HEK293 (cell line): Measurements from ENCODE around the gene NAV2.

Experiments used
- CTCF ChIA-PET: fragments of 350-600 bp; formaldehyde crosslinking; extraction: SDS; loops from one replicate; lab custom pipeline; 2021; ENCODE audit warnings: antibody characterized with exemption; lab: Yijun Ruan, JAX
- POLR2A ChIA-PET: fragments of 300-600 bp; formaldehyde crosslinking; extraction: SDS; loops from one replicate; lab custom pipeline; 2020; ENCODE audit warnings: antibody characterized with exemption, inconsistent platforms; lab: Yijun Ruan, JAX
- H3K27ac ChIP-seq: fragments of 200-500 bp; sonication (Bioruptor generic); 2 replicates; pipeline ENCODE4 v1.5.1; 2014; ENCODE audit warnings: low read depth, low read length, control low read depth, inconsistent platforms; ENCODE audit errors: extremely low read depth
- H3K36me3 ChIP-seq, 2 experiments: fragments of 200-500 bp in 1 of 2; sonication (Bioruptor generic) in 1 of 2; 1 replicate in 1 of 2; 2 replicates in 1 of 2; pipeline ENCODE4 v1.5.1; 2014 to 2017; ENCODE audit warnings: inconsistent platforms in 2 of 2, low read length in 2 of 2; ENCODE audit not compliant: control insufficient read depth in 2 of 2, insufficient read depth in 1 of 2
- H3K4me1 ChIP-seq: fragments of 200-500 bp; sonication (Bioruptor generic); 2 replicates; pipeline ENCODE4 v1.5.1; 2014; ENCODE audit warnings: mild to moderate bottlenecking, low read length, inconsistent platforms; ENCODE audit not compliant: control insufficient read depth, insufficient read depth
- H3K4me3 ChIP-seq: 2 replicates; pipeline ENCODE4 v1.5.1; 2011; ENCODE audit warnings: low read depth, mild to moderate bottlenecking, control low read depth, low read length, moderate library complexity
- H3K9me3 ChIP-seq: fragments of 200-500 bp; sonication (Bioruptor generic); 2 replicates; pipeline ENCODE4 v1.5.1; 2014; ENCODE audit warnings: low read depth, low read length, inconsistent platforms; ENCODE audit not compliant: control insufficient read depth, insufficient read depth
- FEZF1 ChIP-seq: fragments of 450-650 bp; formaldehyde crosslinking; IDR thresholded peaks from 2 replicates; pipeline ENCODE4 v1.5.1; 2016; ENCODE audit warnings: missing biosample characterization, missing genetic modification characterization
- GFI1B ChIP-seq: fragments of 450-650 bp; formaldehyde crosslinking; IDR thresholded peaks from 2 replicates; pipeline ENCODE4 v1.5.1; 2016; ENCODE audit warnings: missing biosample characterization, missing genetic modification characterization
- GLI2 ChIP-seq: fragments of 450-650 bp; formaldehyde crosslinking; IDR thresholded peaks from 2 replicates; pipeline ENCODE4; 2017; ENCODE audit warnings: missing biosample characterization, missing genetic modification characterization, low read depth, borderline replicate concordance
- MYNN ChIP-seq: fragments of 450-650 bp; formaldehyde crosslinking; IDR thresholded peaks from 2 replicates; pipeline ENCODE4 v1.5.1; 2016; ENCODE audit warnings: missing biosample characterization, missing genetic modification characterization, borderline replicate concordance
- OSR2 ChIP-seq: fragments of 450-650 bp; formaldehyde crosslinking; IDR thresholded peaks from 2 replicates; pipeline ENCODE4 v1.5.1; 2016; ENCODE audit warnings: missing biosample characterization, missing genetic modification characterization
- OVOL3 ChIP-seq: fragments of 450-650 bp; formaldehyde crosslinking; IDR thresholded peaks from 2 replicates; pipeline ENCODE4 v1.5.1; 2016; ENCODE audit warnings: missing biosample characterization, missing genetic modification characterization
- YY2 ChIP-seq: fragments of 450-650 bp; formaldehyde crosslinking; IDR thresholded peaks from 2 replicates; pipeline ENCODE4 v1.5.1; 2016; ENCODE audit warnings: missing biosample characterization, missing genetic modification characterization
- ZBTB48 ChIP-seq: fragments of 450-650 bp; formaldehyde crosslinking; IDR thresholded peaks from 2 replicates; pipeline ENCODE4 v1.5.1; 2016; ENCODE audit warnings: missing biosample characterization, missing genetic modification characterization
- ZFP69B ChIP-seq: fragments of 450-650 bp; formaldehyde crosslinking; IDR thresholded peaks from 2 replicates; pipeline ENCODE4 v1.5.1; 2016; ENCODE audit warnings: missing biosample characterization, missing genetic modification characterization
- ZIC2 ChIP-seq: fragments of 450-650 bp; formaldehyde crosslinking; IDR thresholded peaks from 2 replicates; pipeline ENCODE4 v1.5.1; 2016; ENCODE audit warnings: missing biosample characterization, missing genetic modification characterization
- ZNF132 ChIP-seq: fragments of 450-650 bp; formaldehyde crosslinking; IDR thresholded peaks from 2 replicates; pipeline ENCODE4 v1.5.1; 2017; ENCODE audit warnings: missing biosample characterization, missing genetic modification characterization, borderline replicate concordance
- ZNF155 ChIP-seq: fragments of 450-650 bp; formaldehyde crosslinking; IDR thresholded peaks from 2 replicates; pipeline ENCODE4 v1.5.1; 2016; ENCODE audit warnings: missing biosample characterization, missing genetic modification characterization
- ZNF184 ChIP-seq: fragments of 450-650 bp; IDR thresholded peaks from 2 replicates; pipeline ENCODE4 v1.5.1; 2018; ENCODE audit warnings: missing biosample characterization, mild to moderate bottlenecking, missing genetic modification characterization
- ZNF2 ChIP-seq: fragments of 450-650 bp; formaldehyde crosslinking; IDR thresholded peaks from 2 replicates; pipeline ENCODE4 v1.5.1; 2016; ENCODE audit warnings: missing biosample characterization, missing genetic modification characterization
- ZNF266 ChIP-seq: fragments of 450-650 bp; formaldehyde crosslinking; IDR thresholded peaks from 2 replicates; pipeline ENCODE4 v1.5.1; 2016; ENCODE audit warnings: missing biosample characterization, missing genetic modification characterization, low read depth
- ZNF292 ChIP-seq: fragments of 450-650 bp; formaldehyde crosslinking; IDR thresholded peaks from 2 replicates; pipeline ENCODE4 v1.5.1; 2016; ENCODE audit warnings: low read depth, missing biosample characterization, missing genetic modification characterization, borderline replicate concordance
- ZNF324 ChIP-seq: fragments of 450-650 bp; formaldehyde crosslinking; IDR thresholded peaks from 2 replicates; pipeline ENCODE4 v1.5.1; 2016; ENCODE audit warnings: missing biosample characterization, missing genetic modification characterization
- ZNF362 ChIP-seq: fragments of 450-650 bp; formaldehyde crosslinking; IDR thresholded peaks from 2 replicates; pipeline ENCODE4 v1.5.1; 2016; ENCODE audit warnings: missing biosample characterization, missing genetic modification characterization
- ZNF37A ChIP-seq: fragments of 450-650 bp; IDR thresholded peaks from 2 replicates; pipeline ENCODE4 v1.5.1; 2018; ENCODE audit warnings: missing biosample characterization, missing genetic modification characterization
- ZNF391 ChIP-seq: fragments of 450-650 bp; formaldehyde crosslinking; IDR thresholded peaks from 2 replicates; pipeline ENCODE4 v1.5.1; 2016; ENCODE audit warnings: low read depth, missing biosample characterization, missing genetic modification characterization, borderline replicate concordance
- ZNF529 ChIP-seq: fragments of 450-650 bp; formaldehyde crosslinking; IDR thresholded peaks from 2 replicates; pipeline ENCODE4 v1.5.1; 2017; ENCODE audit warnings: missing genetic modification characterization, missing biosample characterization; ENCODE audit not compliant: insufficient replicate concordance
- ZNF548 ChIP-seq: fragments of 450-650 bp; formaldehyde crosslinking; IDR thresholded peaks from 2 replicates; pipeline ENCODE4 v1.5.1; 2016; ENCODE audit warnings: missing biosample characterization, missing genetic modification characterization
- ZNF549 ChIP-seq: fragments of 450-650 bp; IDR thresholded peaks from 2 replicates; pipeline ENCODE4 v1.5.1; 2018; ENCODE audit warnings: missing biosample characterization, missing genetic modification characterization, mild to moderate bottlenecking, inconsistent platforms, moderate library complexity
- ZNF555 ChIP-seq: fragments of 450-650 bp; formaldehyde crosslinking; conservative IDR thresholded peaks from 2 replicates; pipeline ENCODE4 v1.5.1; 2017; ENCODE audit warnings: missing biosample characterization, mild to moderate bottlenecking, missing genetic modification characterization, inconsistent platforms
- ZNF558 ChIP-seq: fragments of 450-650 bp; formaldehyde crosslinking; IDR thresholded peaks from 2 replicates; pipeline ENCODE4 v1.5.1; 2016; ENCODE audit warnings: missing biosample characterization, missing genetic modification characterization
- ZNF777 ChIP-seq: fragments of 450-650 bp; formaldehyde crosslinking; IDR thresholded peaks from 2 replicates; pipeline ENCODE4 v1.5.1; 2017; ENCODE audit warnings: missing biosample characterization, missing genetic modification characterization, borderline replicate concordance
- ZNF791 ChIP-seq: fragments of 450-650 bp; formaldehyde crosslinking; IDR thresholded peaks from 2 replicates; pipeline ENCODE4 v1.5.1; 2016; ENCODE audit warnings: missing biosample characterization, missing genetic modification characterization
- ZSCAN30 ChIP-seq: fragments of 450-650 bp; IDR thresholded peaks from 2 replicates; pipeline ENCODE4 v1.5.1; 2018; ENCODE audit warnings: missing biosample characterization, mild to moderate bottlenecking, missing genetic modification characterization, moderate library complexity

Gene NAV2

DNA sequence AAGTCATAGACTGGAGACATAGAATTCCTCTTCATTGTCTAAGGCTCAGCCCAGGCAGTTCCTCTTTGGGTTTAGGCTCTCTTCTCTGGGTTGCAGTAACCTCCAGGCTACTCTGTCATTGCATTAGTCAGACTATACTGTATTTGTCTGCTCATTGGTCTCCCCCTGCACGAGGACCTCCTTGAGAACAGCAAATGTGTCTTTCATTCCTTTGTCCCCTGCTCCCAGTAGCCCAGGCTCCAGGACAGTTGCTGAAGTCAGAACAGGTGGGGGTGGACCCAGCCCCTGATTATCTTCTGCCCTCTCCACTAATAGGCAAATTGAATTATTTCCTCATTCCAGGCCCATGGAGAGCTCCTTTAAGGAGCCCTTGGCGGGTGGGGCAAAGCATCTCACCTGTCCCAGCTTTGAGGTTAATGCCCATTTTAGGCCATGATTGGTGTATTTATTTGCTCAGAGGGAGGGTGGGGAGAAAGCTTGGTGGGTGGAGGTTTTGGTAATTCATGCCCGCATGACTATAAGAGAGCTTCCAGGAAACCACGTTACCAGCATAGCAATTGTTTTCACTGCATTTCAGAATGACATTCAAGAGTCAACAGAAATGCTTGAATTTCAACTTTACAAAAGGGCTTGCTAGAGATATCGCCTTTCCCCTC lies 40.9 kb downstream of the NAV2 start:
- ChIA-PET POLR2A (no interaction called here), CTCF (interaction anchor here (0.6 to 1.8 kb wide), 5 partner anchors 16 to 494 kb away, joined by 3 to 6 read pairs (median 3); no protein-coding TSS in a partner anchor)
- Histone ChIP-seq H3K36me3 (no peaks in the 10 kb centered on the region), H3K9me3 (no peaks in the 10 kb centered on the region), H3K4me1 (no peaks in the 10 kb centered on the region), H3K4me3 (no peak overlapping the region), H3K27ac (no peak overlapping the region)
- no peak for TF ChIP-seq GLI2 (tag by site-specific recombination)

DNA sequence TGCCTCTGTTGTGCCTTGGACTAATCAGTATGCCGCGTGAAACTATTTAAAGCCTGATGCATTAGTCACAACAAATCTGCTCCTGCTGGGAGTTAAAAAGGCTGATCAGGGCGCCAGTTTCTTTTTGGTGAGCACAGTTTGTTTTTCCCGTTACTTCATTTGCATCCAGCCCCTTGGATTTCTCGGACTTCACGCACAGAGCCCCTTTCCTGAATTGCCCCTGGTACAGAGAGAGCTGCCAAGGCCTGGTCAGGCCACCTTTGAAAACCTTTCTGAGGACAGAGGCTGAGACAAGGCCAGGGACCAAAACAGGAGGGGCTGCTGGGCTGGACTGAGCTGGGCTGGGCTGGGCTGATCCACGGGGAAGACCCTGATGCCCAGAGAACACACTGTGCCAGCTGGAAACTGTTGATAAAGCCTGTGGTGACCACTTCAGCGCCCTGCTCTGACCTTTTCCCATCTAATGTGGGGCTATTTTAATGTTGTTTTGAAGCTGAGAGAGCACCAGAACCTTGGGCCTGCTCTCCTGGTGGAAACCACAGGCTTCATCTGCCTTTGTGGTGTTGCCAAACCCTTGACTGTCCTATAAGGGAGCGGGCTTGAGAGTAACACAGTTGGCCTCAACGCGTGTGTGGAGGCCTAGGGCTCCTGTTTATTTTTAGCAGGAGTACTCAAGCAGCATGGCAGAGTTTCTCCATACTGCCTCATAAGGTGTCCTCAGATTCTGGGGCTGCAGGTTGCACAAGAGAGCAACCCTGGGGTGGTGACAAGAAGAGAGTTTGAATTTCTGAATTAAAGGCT lies 44.2 kb downstream of the NAV2 start:
- Histone ChIP-seq H3K9me3 (no peaks in the 10 kb centered on the region), H3K36me3 (no peaks in the 10 kb centered on the region), H3K4me1 (no peaks in the 10 kb centered on the region), H3K4me3 (no peak overlapping the region), H3K27ac (no peak overlapping the region)
- ChIA-PET CTCF (no interaction called here), POLR2A (no interaction called here)
- no peak for TF ChIP-seq ZNF324 (tag by site-specific recombination)
- no peak for TF ChIP-seq GFI1B (tag by site-specific recombination)
- no peak for TF ChIP-seq ZNF266 (tag by site-specific recombination)
- no peak for TF ChIP-seq FEZF1 (tag by site-specific recombination)
- TF ChIP-seq ZNF529 (tag by site-specific recombination), result no peak
- no peak for TF ChIP-seq OSR2 (tag by site-specific recombination)
- TF ChIP-seq ZNF558 (tag by site-specific recombination), result no peak
- TF ChIP-seq ZNF155 (tag by site-specific recombination), result no peak
- no peak for TF ChIP-seq ZNF391 (tag by site-specific recombination)
- no peak for TF ChIP-seq ZNF555 (tag by site-specific recombination)
- TF ChIP-seq YY2 (tag by site-specific recombination), result no peak
- no peak for TF ChIP-seq ZFP69B (tag by site-specific recombination)
- no peak for TF ChIP-seq ZNF184 (tag by site-specific recombination)

GRCh38 chr11:19759389-19759788 lies 46.8 kb downstream of the NAV2 start:
- H3K27ac ChIP-seq, result no peak overlapping the region
- TF ChIP-seq MYNN (no peak), ZNF37A (tag by site-specific recombination) (no peak), ZNF362 (tag by site-specific recombination) (no peak), ZNF777 (tag by site-specific recombination) (no peak), OVOL3 (tag by site-specific recombination) (no peak), ZNF391 (tag by site-specific recombination) (no peak), ZNF2 (no peak), ZSCAN30 (tag by site-specific recombination) (no peak), ZNF548 (tag by site-specific recombination) (no peak), ZNF132 (tag by site-specific recombination) (no peak), ZBTB48 (tag by site-specific recombination) (no peak), ZIC2 (tag by site-specific recombination) (no peak), ZNF549 (tag by site-specific recombination) (no peak), ZNF791 (tag by site-specific recombination) (no peak), ZNF555 (tag by site-specific recombination) (no peak), ZNF292 (tag by site-specific recombination) (no peak)
- H3K9me3 ChIP-seq, result no peaks in the 10 kb centered on the region
- no peaks in the 10 kb centered on the region for H3K36me3 ChIP-seq
- CTCF ChIA-PET, result interaction anchor here (0.6 to 2.1 kb wide), 3 partner anchors 16 to 549 kb away, joined by 4 to 10 read pairs (median 5); no protein-coding TSS in a partner anchor
- POLR2A ChIA-PET, result no interaction called here
- H3K4me3 ChIP-seq, result no peak overlapping the region
- no peaks in the 10 kb centered on the region for H3K4me1 ChIP-seq
